ENCODE measurements around the gene SPATA2L.
A peak's percentile ranks its signal among the peaks of the same experiment; 100 is the strongest.

SPATA2L gene

GRCh38 chr16:89746043-89746442 lies 44.5 kb upstream of the SPATA2L start:
- H3K9ac ChIP-seq: no peak overlapping the region
- no peak for TF ChIP-seq CTCF (conservative IDR thresholded peaks at IDR 0.05; ENCODE audit: low read depth, low read length)

GRCh38 chr16:89744813-89745212 lies 43.3 kb upstream of the SPATA2L start:
- Histone ChIP-seq H3K9ac (no peak overlapping the region), H3K36me3 (ENCODE audit: insufficient read depth) (peaks cover 5% of the 10 kb centered on the region; the same call in 1 of the 2 replicates), H3K79me2 (ENCODE audit: insufficient read depth, low read depth) (no peaks in the 10 kb centered on the region), H3K27ac (peak overlapping the region; percentile 83; the same call in 1 of the 2 replicates), H2AFZ (ENCODE audit: low read depth) (no peak overlapping the region), H3K4me2 (0 out of 2 replicates have a peak overlapping the region, but pooled peaks have one; percentile 64), H3K4me1 (ENCODE audit: low read depth, poor library complexity, severe bottlenecking) (peaks cover 43% of the 10 kb centered on the region), H4K20me1 (ENCODE audit: insufficient read depth) (no peaks in the 10 kb centered on the region), H3K27me3 (ENCODE audit: insufficient read depth, low read depth) (no peaks in the 10 kb centered on the region), H3K4me3 (IDR thresholded peaks at IDR 0.05; ENCODE audit: insufficient read depth, low read depth, low read length) (no peak overlapping the region)
- TF ChIP-seq CTCF (conservative IDR thresholded peaks at IDR 0.05; ENCODE audit: low read depth, low read length): no peak

More at GRCh38 chr16:89746043-89746442, 44.5 kb upstream of the SPATA2L start:
- H3K79me2 ChIP-seq (ENCODE audit: insufficient read depth, low read depth): no peaks in the 10 kb centered on the region
- H3K4me3 ChIP-seq (IDR thresholded peaks at IDR 0.05; ENCODE audit: insufficient read depth, low read depth, low read length): no peak overlapping the region
- no peaks in the 10 kb centered on the region for H4K20me1 ChIP-seq (ENCODE audit: insufficient read depth)
- H3K36me3 ChIP-seq (ENCODE audit: insufficient read depth): peaks cover 5% of the 10 kb centered on the region; the same call in 1 of the 2 replicates
- H3K4me1 ChIP-seq (ENCODE audit: low read depth, poor library complexity, severe bottlenecking): peaks cover 43% of the 10 kb centered on the region
- H2AFZ ChIP-seq (ENCODE audit: low read depth): no peak overlapping the region
- no peaks in the 10 kb centered on the region for H3K27me3 ChIP-seq (ENCODE audit: insufficient read depth, low read depth)
- no peak overlapping the region for H3K4me2 ChIP-seq
- no peak overlapping the region for H3K27ac ChIP-seq

GRCh38 chr16:89742948-89743347 lies 41.4 kb upstream of the SPATA2L start:
- no peaks in the 10 kb centered on the region for H3K27me3 ChIP-seq (ENCODE audit: insufficient read depth, low read depth)
- H2AFZ ChIP-seq (ENCODE audit: low read depth): no peak overlapping the region
- H3K4me1 ChIP-seq (ENCODE audit: low read depth, poor library complexity, severe bottlenecking): peaks cover 47% of the 10 kb centered on the region
- peaks cover 12% of the 10 kb centered on the region; the same call in 1 of the 2 replicates for H3K36me3 ChIP-seq (ENCODE audit: insufficient read depth)
- peak overlapping the region; percentile 42; the same call in 1 of the 2 replicates for H3K9ac ChIP-seq
- no peak overlapping the region for H3K4me3 ChIP-seq (IDR thresholded peaks at IDR 0.05; ENCODE audit: insufficient read depth, low read depth, low read length)
- peak overlapping the region; percentile 64 for H3K4me2 ChIP-seq
- TF ChIP-seq CTCF (conservative IDR thresholded peaks at IDR 0.05; ENCODE audit: low read depth, low read length): no peak
- peak overlapping the region; percentile 83 for H3K27ac ChIP-seq
- no peaks in the 10 kb centered on the region for H4K20me1 ChIP-seq (ENCODE audit: insufficient read depth)
- 0 out of 2 replicates have a peak, but pooled peaks cover 5% of the 10 kb centered on the region for H3K79me2 ChIP-seq (ENCODE audit: insufficient read depth, low read depth)

- Histone ChIP-seq H3K27ac (peak overlapping the region; percentile 83; the same call in 1 of the 2 replicates), H3K27me3 (ENCODE audit: insufficient read depth, low read depth) (no peaks in the 10 kb centered on the region), H3K4me3 (IDR thresholded peaks at IDR 0.05; ENCODE audit: insufficient read depth, low read depth, low read length) (no peak overlapping the region), H3K4me1 (ENCODE audit: low read depth, poor library complexity, severe bottlenecking) (peaks cover 58% of the 10 kb centered on the region), H3K4me2 (no peak overlapping the region), H3K9ac (no peak overlapping the region), H3K79me2 (ENCODE audit: insufficient read depth, low read depth) (0 out of 2 replicates have a peak, but pooled peaks cover 5% of the 10 kb centered on the region), H4K20me1 (ENCODE audit: insufficient read depth) (no peaks in the 10 kb centered on the region), H2AFZ (ENCODE audit: low read depth) (no peak overlapping the region), H3K36me3 (ENCODE audit: insufficient read depth) (peaks cover 13% of the 10 kb centered on the region; the same call in 1 of the 2 replicates)
- TF ChIP-seq CTCF (conservative IDR thresholded peaks at IDR 0.05; ENCODE audit: low read depth, low read length): no peak
Measured at GRCh38 chr16:89741342-89742014, 40.0 kb upstream of the SPATA2L start.

Data from KMS-11 (cell line).